KMS-11 (cell line): ENCODE measurements around the gene CTXND1.

Experiments used
- H2AFZ ChIP-seq: fragments of 200-600 bp; sonication (generic); 2 replicates; pipeline ENCODE4 v1.6.1; 2016; ENCODE audit warnings: antibody characterized with exemption, mixed run types, low read depth
- H3K27ac ChIP-seq: fragments of 200-600 bp; sonication (generic); 2 replicates; pipeline ENCODE4 v1.6.1; 2016; ENCODE audit warnings: mild to moderate bottlenecking, mixed run types
- H3K27me3 ChIP-seq: fragments of 200-600 bp; sonication (generic); 2 replicates; pipeline ENCODE4 v1.6.1; 2017; ENCODE audit warnings: mild to moderate bottlenecking, low read depth, mixed run types, moderate library complexity; ENCODE audit not compliant: insufficient read depth
- H3K36me3 ChIP-seq: fragments of 200-600 bp; sonication (generic); 2 replicates; pipeline ENCODE4 v1.6.1; 2017; ENCODE audit warnings: mild to moderate bottlenecking, mixed run types; ENCODE audit not compliant: insufficient read depth
- H3K4me1 ChIP-seq: fragments of 200-600 bp; sonication (generic); 2 replicates; pipeline ENCODE4 v1.6.1; 2016; ENCODE audit warnings: mild to moderate bottlenecking, low read depth, mixed run types; ENCODE audit not compliant: poor library complexity, severe bottlenecking
- H3K4me2 ChIP-seq: fragments of 200-600 bp; sonication (generic); 2 replicates; pipeline ENCODE4 v1.7.0; 2016; ENCODE audit warnings: mild to moderate bottlenecking, mixed run types
- H3K4me3 ChIP-seq: fragments of 200-600 bp; sonication (generic); IDR thresholded peaks from 2 replicates; pipeline ENCODE4 v1.6.1; 2017; ENCODE audit warnings: low read depth, low read length, mixed read lengths; ENCODE audit not compliant: insufficient read depth
- H3K79me2 ChIP-seq: fragments of 200-600 bp; sonication (generic); 2 replicates; pipeline ENCODE4 v1.6.1; 2016; ENCODE audit warnings: low read depth, mixed run types; ENCODE audit not compliant: insufficient read depth
- H3K9ac ChIP-seq: fragments of 200-600 bp; sonication (generic); 2 replicates; pipeline ENCODE4 v1.6.1; 2016; ENCODE audit warnings: mild to moderate bottlenecking, mixed run types
- H4K20me1 ChIP-seq: fragments of 200-600 bp; sonication (generic); 2 replicates; pipeline ENCODE4 v1.6.1; 2016; ENCODE audit warnings: mild to moderate bottlenecking, mixed run types; ENCODE audit not compliant: insufficient read depth
- CTCF ChIP-seq: fragments of 200-600 bp; sonication (generic); conservative IDR thresholded peaks from 2 replicates; pipeline ENCODE4 v1.6.1; 2017; ENCODE audit warnings: low read depth, mild to moderate bottlenecking, antibody characterized with exemption, low read length, moderate library complexity, mixed read lengths

The CTXND1 gene

GRCh38 chr15:80208758-80209734 is 43.0 kb downstream of the CTXND1 start:
- Histone ChIP-seq H2AFZ (no peak overlapping the region), H3K27me3 (no peaks in the 10 kb centered on the region), H3K79me2 (no peaks in the 10 kb centered on the region), H3K9ac (no peak overlapping the region), H3K4me1 (no peaks in the 10 kb centered on the region), H3K4me2 (no peak overlapping the region), H3K27ac (no peak overlapping the region), H3K36me3 (no peaks in the 10 kb centered on the region), H3K4me3 (no peak overlapping the region), H4K20me1 (no peaks in the 10 kb centered on the region)
- TF ChIP-seq CTCF: no peak

GRCh38 chr15:80207887-80208286 is 44.1 kb downstream of the CTXND1 start:
- no peaks in the 10 kb centered on the region for H3K27me3 ChIP-seq

GRCh38 chr15:80204231-80204630 is 47.8 kb downstream of the CTXND1 start:
- H3K9ac ChIP-seq: no peak overlapping the region
- H3K27ac ChIP-seq: no peak overlapping the region
- no peak for TF ChIP-seq CTCF
- no peak overlapping the region for H3K4me2 ChIP-seq
- H3K27me3 ChIP-seq: no peaks in the 10 kb centered on the region
- no peak overlapping the region for H3K4me3 ChIP-seq
- no peak overlapping the region for H2AFZ ChIP-seq
- H3K36me3 ChIP-seq: no peaks in the 10 kb centered on the region
- H3K79me2 ChIP-seq: no peaks in the 10 kb centered on the region
- no peaks in the 10 kb centered on the region for H4K20me1 ChIP-seq
- no peaks in the 10 kb centered on the region for H3K4me1 ChIP-seq

More at GRCh38 chr15:80207887-80208286, 44.1 kb downstream of the CTXND1 start:
- Histone ChIP-seq H3K36me3 (no peaks in the 10 kb centered on the region), H3K4me2 (no peak overlapping the region), H3K4me3 (no peak overlapping the region), H4K20me1 (no peaks in the 10 kb centered on the region), H3K9ac (no peak overlapping the region), H2AFZ (no peak overlapping the region), H3K79me2 (no peaks in the 10 kb centered on the region), H3K27ac (no peak overlapping the region), H3K4me1 (no peaks in the 10 kb centered on the region)
- no peak for TF ChIP-seq CTCF

GRCh38 chr15:80203361-80203885 is 48.6 kb downstream of the CTXND1 start:
- Histone ChIP-seq H3K4me3 (no peak overlapping the region), H3K9ac (no peak overlapping the region), H3K36me3 (no peaks in the 10 kb centered on the region), H3K4me1 (no peaks in the 10 kb centered on the region), H3K79me2 (no peaks in the 10 kb centered on the region), H3K27me3 (no peaks in the 10 kb centered on the region), H3K27ac (no peak overlapping the region), H4K20me1 (no peaks in the 10 kb centered on the region), H2AFZ (no peak overlapping the region), H3K4me2 (no peak overlapping the region)
- no peak for TF ChIP-seq CTCF
